Measurements from ENCODE around the gene RCOR2. TPM values are rescaled to one million over a fixed set of nuclear protein-coding genes. Genes with fewer than 3 reads are reported as not detected.
A peak's percentile ranks its signal among the peaks of the same experiment; 100 is the strongest.

Gene RCOR2
- total RNA-seq, 1 donor from 2014 or later: 108 TPM

DNA sequence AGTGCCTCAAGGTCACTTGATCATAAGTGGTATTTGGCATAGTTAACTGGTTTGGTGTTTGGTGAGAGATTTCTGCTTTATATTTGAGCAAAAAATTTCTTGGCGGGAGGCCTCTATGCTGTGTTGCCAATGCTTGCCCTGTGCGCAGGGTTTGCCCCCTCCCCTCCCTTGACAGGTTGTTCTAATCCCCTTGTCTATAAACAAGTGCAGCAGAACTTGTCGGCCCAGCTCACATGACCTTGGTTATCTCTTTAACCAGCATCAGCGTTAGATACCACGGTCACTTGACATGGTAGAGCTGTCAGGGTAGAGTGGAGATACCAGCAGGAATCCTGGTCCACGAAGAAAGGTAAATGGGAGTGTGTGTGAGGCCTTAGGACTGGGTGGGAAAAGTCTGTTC lies 42.5 kb downstream of the RCOR2 start:
- no peak overlapping the region for H3K27ac Mint-ChIP-seq (ENCODE audit: unreplicated experiment)
- H3K36me3 Mint-ChIP-seq (ENCODE audit: low read depth): no peaks in the 10 kb centered on the region

GRCh38 chr11:63873311-63873710 lies 43.7 kb downstream of the RCOR2 start:
- no peak overlapping the region for H3K27ac Mint-ChIP-seq (ENCODE audit: unreplicated experiment)
- no peaks in the 10 kb centered on the region for H3K27me3 Mint-ChIP-seq (ENCODE audit: low read depth)
- H3K36me3 Mint-ChIP-seq (ENCODE audit: low read depth): no peaks in the 10 kb centered on the region
- no peak for DNase-seq (ENCODE audit: low read depth, low spot score)
- H3K9me3 Mint-ChIP-seq: no peaks in the 10 kb centered on the region
- TF ChIP-seq CTCF (conservative IDR thresholded peaks at IDR 0.05): no peak
- H3K4me1 Mint-ChIP-seq: peaks cover 41% of the 10 kb centered on the region
- no peak overlapping the region for H3K4me3 Mint-ChIP-seq

More for the DNA sequence above, 42.5 kb downstream of the RCOR2 start:
- H3K4me1 Mint-ChIP-seq: peaks cover 47% of the 10 kb centered on the region
- TF ChIP-seq CTCF (conservative IDR thresholded peaks at IDR 0.05): no peak
- no peaks in the 10 kb centered on the region for H3K27me3 Mint-ChIP-seq (ENCODE audit: low read depth)
- H3K4me3 Mint-ChIP-seq: no peak overlapping the region
- no peak for DNase-seq (ENCODE audit: low read depth, low spot score)
- H3K9me3 Mint-ChIP-seq: no peaks in the 10 kb centered on the region

GRCh38 chr11:63872800-63873197 lies 44.2 kb downstream of the RCOR2 start:
- H3K4me1 Mint-ChIP-seq: peaks cover 37% of the 10 kb centered on the region
- H3K27me3 Mint-ChIP-seq (ENCODE audit: low read depth): no peaks in the 10 kb centered on the region
- no peak for TF ChIP-seq CTCF (conservative IDR thresholded peaks at IDR 0.05)
- no peaks in the 10 kb centered on the region for H3K36me3 Mint-ChIP-seq (ENCODE audit: low read depth)
- H3K9me3 Mint-ChIP-seq: no peaks in the 10 kb centered on the region
- H3K27ac Mint-ChIP-seq (ENCODE audit: unreplicated experiment): no peak overlapping the region
- H3K4me3 Mint-ChIP-seq: no peak overlapping the region
- no peak for DNase-seq (ENCODE audit: low read depth, low spot score)

GRCh38 chr11:63871962-63872799 lies 44.8 kb downstream of the RCOR2 start:
- peak; percentile 53 for TF ChIP-seq CTCF (conservative IDR thresholded peaks at IDR 0.05)
- no peaks in the 10 kb centered on the region for H3K9me3 Mint-ChIP-seq
- H3K27me3 Mint-ChIP-seq (ENCODE audit: low read depth): no peaks in the 10 kb centered on the region
- DNase-seq (ENCODE audit: low read depth, low spot score): peak; percentile 18
- H3K4me3 Mint-ChIP-seq: no peak overlapping the region
- no peaks in the 10 kb centered on the region for H3K36me3 Mint-ChIP-seq (ENCODE audit: low read depth)
- peaks cover 41% of the 10 kb centered on the region for H3K4me1 Mint-ChIP-seq
- H3K27ac Mint-ChIP-seq (ENCODE audit: unreplicated experiment): peak overlapping the region; percentile 27

- Mint-ChIP-seq H3K4me3 (no peak overlapping the region), H3K9me3 (no peaks in the 10 kb centered on the region), H3K27me3 (ENCODE audit: low read depth) (no peaks in the 10 kb centered on the region), H3K4me1 (peaks cover 52% of the 10 kb centered on the region), H3K36me3 (ENCODE audit: low read depth) (no peaks in the 10 kb centered on the region), H3K27ac (ENCODE audit: unreplicated experiment) (no peak overlapping the region)
- no peak for DNase-seq (ENCODE audit: low read depth, low spot score)
- TF ChIP-seq CTCF (conservative IDR thresholded peaks at IDR 0.05): no peak
Measured at GRCh38 chr11:63870351-63871140, 46.4 kb downstream of the RCOR2 start.

Measured in neural crest cell (in vitro differentiated cells).